ENCODE data around the gene TSPAN18.

TSPAN18 gene

DNA sequence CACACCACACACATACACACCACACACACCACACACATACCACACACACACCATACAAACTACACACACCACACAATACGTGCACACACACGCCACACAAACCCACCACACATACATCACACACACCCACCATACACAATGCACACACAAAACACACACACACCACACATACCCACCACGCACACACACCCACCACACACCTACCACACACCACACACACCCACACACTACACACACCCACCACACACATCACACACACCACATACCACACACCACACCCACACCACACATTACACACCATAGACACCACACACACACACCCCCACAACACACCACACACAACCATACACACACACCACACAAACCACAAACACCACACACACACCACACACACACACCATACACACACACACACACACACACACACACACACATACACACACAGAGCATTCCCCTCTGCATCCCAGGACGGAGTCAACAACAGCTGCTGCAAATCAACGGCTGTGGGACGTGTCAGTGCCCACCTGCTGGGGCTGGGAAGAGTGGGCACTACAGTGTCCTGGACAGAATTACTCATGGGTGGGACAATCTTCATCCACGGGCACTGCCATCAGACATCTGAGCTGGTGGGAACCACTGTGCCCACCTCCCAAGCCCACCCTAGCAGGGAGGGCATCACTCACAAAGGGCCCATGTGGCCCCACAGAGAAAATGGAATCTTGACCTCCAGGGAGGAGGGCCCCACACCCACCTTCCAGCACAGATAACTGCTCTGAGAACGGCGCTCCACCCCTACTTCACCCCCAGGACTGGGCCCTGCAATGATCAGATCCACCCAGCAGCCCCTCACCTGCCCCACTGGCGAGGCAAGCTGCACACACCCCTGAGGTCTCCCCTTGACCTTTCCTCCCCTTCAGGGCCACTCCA, 215.5 kb downstream of the TSPAN18 start:
- DNase-seq (ENCODE audit: low read depth) = no peak

DNA sequence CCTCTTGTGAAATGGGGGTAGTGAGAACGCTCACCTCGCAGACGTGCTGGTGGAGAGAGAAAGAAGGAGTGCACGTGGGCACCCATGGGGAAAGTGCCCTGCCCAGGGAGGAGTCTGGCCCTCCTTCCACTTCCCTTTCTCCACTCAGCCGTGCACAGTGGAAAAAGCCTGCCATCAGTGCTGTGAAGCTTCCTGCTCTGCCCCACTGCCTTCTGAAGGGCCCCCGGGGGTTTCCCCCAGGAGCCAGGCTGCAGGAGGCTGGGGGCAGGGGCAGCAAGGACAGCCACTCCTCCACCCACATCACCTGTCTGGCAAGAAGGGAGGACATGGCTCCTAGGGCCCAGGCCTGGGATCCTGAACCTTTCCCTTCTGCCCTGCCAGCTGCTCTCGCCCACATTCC, 216.4 kb downstream of the TSPAN18 start:
- DNase-seq (ENCODE audit: low read depth) = no peak

DNA sequence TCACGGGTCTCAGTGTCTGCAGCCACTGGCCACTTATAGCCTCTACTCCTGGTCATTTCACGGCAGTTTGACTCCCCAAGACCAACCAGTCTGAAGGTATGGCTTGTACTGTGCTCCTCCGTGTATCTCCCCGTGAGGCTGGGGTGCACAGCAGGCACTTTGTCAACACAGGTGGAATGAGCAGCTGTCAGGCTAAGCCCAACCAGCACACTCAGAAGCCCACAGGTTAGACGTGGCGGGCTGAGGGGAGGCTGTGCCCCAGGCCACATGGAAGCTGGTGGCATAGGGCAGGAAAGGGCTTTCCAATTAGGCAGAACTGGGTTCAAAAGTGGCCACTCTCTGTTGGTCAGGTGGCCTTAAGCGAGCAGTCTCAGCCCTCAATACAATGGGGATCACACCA, 216.9 kb downstream of the TSPAN18 start:
- no peak for DNase-seq (ENCODE audit: low read depth)

- no peak for DNase-seq (ENCODE audit: low read depth)
These were observed 217.6 kb downstream of the TSPAN18 start for GRCh38 chr11:44944181-44944852.

GRCh38 chr11:44944853-44945235, 218.1 kb downstream of the TSPAN18 start:
- DNase-seq (ENCODE audit: low read depth) = no peak

- DNase-seq (ENCODE audit: low read depth) = no peak
These were observed 218.9 kb downstream of the TSPAN18 start for GRCh38 chr11:44945666-44946065.

DNA sequence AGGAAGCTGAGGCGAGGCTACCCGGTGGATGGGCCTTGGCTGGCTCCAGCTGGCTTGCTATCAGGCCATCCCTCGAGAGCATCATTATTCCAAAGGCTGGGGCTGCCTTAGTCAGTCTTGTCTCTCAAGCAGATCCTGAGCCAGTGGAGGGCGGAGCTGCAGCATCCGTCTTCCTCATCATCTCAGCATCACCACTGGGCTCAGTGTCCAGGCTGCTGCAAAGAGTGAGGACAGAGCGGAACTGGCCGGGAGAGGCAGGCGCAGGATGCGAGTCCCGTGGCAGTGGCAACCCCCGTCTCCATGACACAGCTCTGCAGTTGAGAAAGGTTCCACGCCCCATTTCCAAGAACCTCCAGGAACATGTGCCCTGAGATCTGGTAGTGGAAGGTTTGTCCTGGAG, 219.5 kb downstream of the TSPAN18 start:
- DNase-seq (ENCODE audit: low read depth) = no peak

DNA sequence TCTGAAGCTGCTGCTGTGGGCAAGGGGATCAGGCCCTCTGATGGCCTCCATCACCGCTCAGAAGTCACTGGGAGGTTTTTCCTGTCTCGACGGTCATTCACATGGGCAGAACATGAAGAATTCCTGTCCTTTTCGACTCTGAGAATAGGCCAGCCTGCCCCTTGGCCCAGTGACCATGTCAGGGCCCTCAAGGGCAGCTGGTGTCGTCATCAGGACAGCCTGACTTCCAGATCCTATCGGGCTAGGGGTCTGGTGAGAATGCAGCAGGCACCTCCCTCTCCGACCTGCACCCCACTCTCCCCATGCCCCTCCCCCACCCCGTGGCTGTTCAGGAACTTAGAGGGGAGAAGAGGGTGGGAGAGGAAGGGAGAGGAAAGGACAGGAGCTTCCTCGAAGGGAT, 220.4 kb downstream of the TSPAN18 start:
- no peak for DNase-seq (ENCODE audit: low read depth)

GRCh38 chr11:44948155-44948554, 221.4 kb downstream of the TSPAN18 start:
- DNase-seq (ENCODE audit: low read depth) = no peak

DNA sequence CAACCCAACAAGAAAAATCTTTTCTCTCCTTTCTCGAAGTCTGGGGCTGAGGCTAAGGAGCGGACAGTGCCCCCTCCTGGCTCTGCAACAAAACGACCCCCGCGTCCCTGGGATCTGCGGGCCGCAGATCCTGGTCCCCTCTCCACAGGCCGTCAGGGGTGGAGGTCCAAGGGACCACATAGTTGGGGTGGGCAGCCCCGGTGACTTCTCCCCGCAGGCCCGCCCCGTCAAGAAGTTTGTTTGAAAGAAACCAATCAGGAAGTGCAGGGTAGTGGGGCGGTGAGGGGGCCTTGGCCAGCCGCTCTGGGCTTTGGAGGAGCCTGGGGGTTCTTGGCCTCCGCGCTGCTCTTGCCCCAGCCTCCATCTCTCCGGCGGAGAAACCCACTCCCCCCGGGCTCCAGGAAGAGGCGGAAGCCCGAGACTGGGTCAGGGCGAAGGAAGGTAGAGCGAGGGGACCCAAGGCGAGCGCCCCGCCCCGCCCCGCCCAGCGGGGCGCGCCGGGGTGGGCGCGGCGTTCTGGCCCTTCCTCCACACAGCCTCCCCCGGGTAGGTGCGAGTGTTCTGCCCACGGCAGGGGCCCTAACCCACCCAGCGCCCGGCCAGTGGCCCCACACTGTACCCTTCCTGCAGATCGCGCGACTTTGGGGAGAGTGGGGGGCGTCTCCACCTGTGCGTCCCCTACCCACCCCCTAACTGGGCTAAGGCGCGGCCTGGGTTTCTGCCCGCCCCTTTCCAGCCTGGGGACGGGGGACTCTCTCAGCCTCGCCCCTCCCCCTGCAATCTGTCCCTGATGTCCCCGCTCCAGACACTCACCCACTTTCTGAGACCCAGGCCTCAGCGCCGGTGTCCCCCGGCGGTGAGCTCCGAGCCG, 222.6 kb downstream of the TSPAN18 start:
- no peak for DNase-seq (ENCODE audit: low read depth)

DNA sequence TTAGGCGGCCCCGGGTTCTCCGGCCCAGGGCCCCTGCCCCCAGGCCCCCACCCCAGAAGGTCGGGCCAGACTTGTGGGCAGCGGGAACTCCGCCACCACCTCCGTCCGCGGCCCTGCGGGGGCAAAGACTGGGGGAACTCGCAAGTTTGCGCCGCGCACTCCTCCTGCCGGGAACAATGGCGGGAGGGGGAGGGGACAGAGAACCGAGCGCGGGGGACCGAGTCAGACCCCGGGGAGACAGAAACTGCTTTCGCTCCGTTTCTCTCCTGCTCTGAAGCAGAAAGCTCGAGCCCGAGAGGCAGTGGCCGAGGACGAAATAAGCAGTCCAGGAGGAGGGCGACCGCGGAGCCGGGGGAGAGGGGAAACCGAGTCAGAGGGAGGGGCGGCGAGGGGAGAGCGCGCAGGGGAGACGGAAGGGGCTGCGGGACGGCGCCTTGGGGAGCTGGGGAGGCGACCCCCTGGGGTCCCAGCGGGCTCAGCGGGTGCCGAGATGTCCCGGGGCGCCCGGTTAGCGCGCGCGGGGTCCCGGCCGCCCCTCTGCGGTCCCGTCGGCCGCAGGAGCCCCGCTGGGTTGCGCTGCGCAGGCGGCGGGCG, 223.4 kb downstream of the TSPAN18 start:
- no peak for DNase-seq (ENCODE audit: low read depth)

GRCh38 chr11:44950625-44951476, 224.1 kb downstream of the TSPAN18 start, which contains the start of gene TP53I11:
Gene TP53I11, minus strand, starts transcription at chr11:44950883. Its CDS starts 12,548 bp downstream, at chr11:44938335.
- peak; percentile 55 for DNase-seq (ENCODE audit: low read depth)

- DNase-seq (ENCODE audit: low read depth) = no peak
These were observed 225.3 kb downstream of the TSPAN18 start for GRCh38 chr11:44952082-44952481.

DNA sequence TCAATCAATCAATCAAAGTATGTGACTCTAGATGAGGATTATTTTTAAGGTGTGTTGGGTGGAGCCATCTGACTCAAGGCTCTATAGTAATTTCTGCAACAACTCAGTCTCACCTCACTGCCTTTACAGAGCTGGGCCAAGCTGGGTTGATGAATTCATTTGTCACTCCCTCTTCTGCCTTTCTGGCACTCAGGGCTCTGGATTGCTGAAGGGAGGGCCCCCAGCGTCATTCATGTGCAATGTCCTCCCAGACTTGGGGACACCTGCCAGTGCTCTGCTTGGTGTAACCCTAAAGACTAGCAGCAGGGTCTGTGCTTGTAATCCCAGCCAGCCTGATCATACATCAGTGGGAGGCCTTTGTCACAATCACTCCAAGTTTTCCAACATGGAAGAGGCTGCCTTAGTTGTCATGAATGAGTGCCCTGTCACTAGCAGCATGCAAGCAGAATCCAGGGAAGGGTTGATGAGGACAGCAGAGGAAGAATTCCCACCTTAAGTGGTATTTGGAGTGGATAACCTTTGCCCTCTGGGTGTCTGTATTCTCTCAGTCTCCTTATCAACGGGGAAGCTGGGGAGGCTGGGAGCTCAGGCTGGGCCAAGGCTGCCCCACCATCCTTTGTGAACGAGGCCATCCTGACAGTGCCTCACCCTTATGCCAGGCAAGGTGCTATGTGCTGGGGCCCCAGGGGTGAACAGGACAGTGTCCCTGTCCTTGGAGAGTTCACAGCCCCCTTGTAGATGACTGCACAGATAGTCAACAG, 225.9 kb downstream of the TSPAN18 start:
- DNase-seq (ENCODE audit: low read depth) = no peak

GRCh38 chr11:44954051-44954906, 227.5 kb downstream of the TSPAN18 start:
- DNase-seq (ENCODE audit: low read depth) = no peak

DNA sequence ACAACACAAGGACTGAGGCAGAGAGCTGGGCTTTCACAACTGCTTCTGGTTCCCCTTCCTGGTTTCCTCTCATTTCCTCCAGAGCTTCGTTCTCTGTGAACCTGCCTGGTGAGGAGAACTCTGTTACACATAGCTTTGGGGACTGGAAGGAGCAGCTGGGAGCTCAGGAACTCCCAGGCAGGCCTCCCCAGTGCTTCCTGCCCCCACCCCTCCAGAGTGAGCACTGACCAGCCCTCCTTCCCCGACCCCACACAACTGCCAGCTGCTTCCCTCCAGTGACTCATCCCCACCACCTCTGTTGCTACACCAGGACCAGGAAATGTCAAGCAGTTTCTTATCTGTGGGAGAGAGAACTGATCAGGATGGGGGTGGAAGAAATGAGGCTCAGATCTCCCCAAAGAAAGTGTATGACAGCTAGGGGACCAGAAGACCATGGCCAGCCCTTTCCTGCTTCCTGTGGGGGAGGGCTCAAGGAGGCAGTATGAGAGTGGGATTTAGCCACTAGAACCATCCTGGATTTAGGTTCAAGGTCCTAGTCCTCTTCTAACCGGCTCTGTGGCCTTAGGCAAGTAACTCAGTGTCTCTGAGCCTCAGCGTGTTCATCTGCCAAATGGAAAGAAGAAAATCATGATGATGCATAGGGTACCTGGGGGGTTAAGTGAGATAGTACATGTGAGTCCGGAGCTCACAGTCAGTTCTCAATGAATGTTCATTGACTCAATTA, 228.4 kb downstream of the TSPAN18 start:
- no peak for DNase-seq (ENCODE audit: low read depth)

- no peak for DNase-seq (ENCODE audit: low read depth)
These were observed 230.3 kb downstream of the TSPAN18 start for GRCh38 chr11:44957040-44957515.
